Measurements from ENCODE around the gene NOP16. TPM values are rescaled to one million over a fixed set of nuclear protein-coding genes. Genes with fewer than 3 reads are reported as not detected.

Gene NOP16
- total RNA-seq, 1 donor from 2014 or later = 46.3 TPM

- no peaks in the 10 kb centered on the region for H3K9me3 ChIP-seq (ENCODE audit: insufficient read depth, low read depth, low read length)
- H3K4me2 ChIP-seq (ENCODE audit: low read length) = no peak overlapping the region
- no peak overlapping the region for H3K4me3 ChIP-seq (ENCODE audit: insufficient read depth, low read depth, low read length)
- peaks cover 2% of the 10 kb centered on the region for H3K36me3 ChIP-seq (ENCODE audit: insufficient read depth, low read length)
- no peak for DNase-seq (ENCODE audit: low read depth)
- H3K9ac ChIP-seq (ENCODE audit: low read length) = no peak overlapping the region
- no peaks in the 10 kb centered on the region for H3K27me3 ChIP-seq (ENCODE audit: insufficient read depth, low read length)
- Mint-ChIP-seq H3K36me3 (ENCODE audit: low read depth, unreplicated experiment) (peaks cover 20% of the 10 kb centered on the region), H3K27ac (ENCODE audit: unreplicated experiment) (no peak overlapping the region), H3K4me3 (ENCODE audit: unreplicated experiment) (no peak overlapping the region), H3K27me3 (ENCODE audit: low read depth, unreplicated experiment) (no peaks in the 10 kb centered on the region), H3K9me3 (ENCODE audit: unreplicated experiment) (no peaks in the 10 kb centered on the region), H3K4me1 (ENCODE audit: low read depth, unreplicated experiment) (peaks cover 7% of the 10 kb centered on the region)
- H2AFZ ChIP-seq (ENCODE audit: low read depth, low read length) = no peak overlapping the region
- H4K20me1 ChIP-seq (ENCODE audit: insufficient read depth, low read length) = peaks cover 25% of the 10 kb centered on the region
- H3K79me2 ChIP-seq (ENCODE audit: insufficient read depth, low read length) = peaks cover 3% of the 10 kb centered on the region
- H3K4me1 ChIP-seq (ENCODE audit: insufficient read depth, low read length) = no peaks in the 10 kb centered on the region
- no peak for FAIRE-seq
- TF ChIP-seq EZH2 (IDR thresholded peaks at IDR 0.05; ENCODE audit: insufficient read depth, low read length) (no peak), CTCF (IDR thresholded peaks at IDR 0.05; ENCODE audit: insufficient read depth, low read depth, low read length) (no peak)
- no peak overlapping the region for H3K27ac ChIP-seq (ENCODE audit: low read depth, low read length)
These were observed 19.3 kb upstream of the NOP16 start for GRCh38 chr5:176407456-176408251.

- FAIRE-seq (no peak), DNase-seq (ENCODE audit: low read depth) (no peak)
- Histone ChIP-seq H3K9me3 (ENCODE audit: insufficient read depth, low read depth, low read length) (no peaks in the 10 kb centered on the region), H3K4me1 (ENCODE audit: insufficient read depth, low read length) (no peaks in the 10 kb centered on the region), H3K36me3 (ENCODE audit: insufficient read depth, low read length) (peaks cover 2% of the 10 kb centered on the region), H3K27me3 (ENCODE audit: insufficient read depth, low read length) (no peaks in the 10 kb centered on the region), H2AFZ (ENCODE audit: low read depth, low read length) (no peak overlapping the region), H3K27ac (ENCODE audit: low read depth, low read length) (no peak overlapping the region), H3K9ac (ENCODE audit: low read length) (no peak overlapping the region), H3K4me2 (ENCODE audit: low read length) (no peak overlapping the region), H3K79me2 (ENCODE audit: insufficient read depth, low read length) (no peaks in the 10 kb centered on the region), H4K20me1 (ENCODE audit: insufficient read depth, low read length) (peaks cover 18% of the 10 kb centered on the region), H3K4me3 (ENCODE audit: insufficient read depth, low read depth, low read length) (no peak overlapping the region)
- Mint-ChIP-seq H3K9me3 (ENCODE audit: unreplicated experiment) (no peaks in the 10 kb centered on the region), H3K27me3 (ENCODE audit: low read depth, unreplicated experiment) (no peaks in the 10 kb centered on the region), H3K4me1 (ENCODE audit: low read depth, unreplicated experiment) (peaks cover 7% of the 10 kb centered on the region), H3K4me3 (ENCODE audit: unreplicated experiment) (no peak overlapping the region), H3K27ac (ENCODE audit: unreplicated experiment) (no peak overlapping the region), H3K36me3 (ENCODE audit: low read depth, unreplicated experiment) (peaks cover 20% of the 10 kb centered on the region)
- TF ChIP-seq CTCF (IDR thresholded peaks at IDR 0.05; ENCODE audit: insufficient read depth, low read depth, low read length) (no peak), EZH2 (IDR thresholded peaks at IDR 0.05; ENCODE audit: insufficient read depth, low read length) (no peak)
These were observed 18.1 kb upstream of the NOP16 start for GRCh38 chr5:176406436-176407052.
